Measurements from ENCODE around the gene TMEM181.
A peak's percentile ranks its signal among the peaks of the same experiment; 100 is the strongest.
"Not testable (repeated sequence)": the region's sequence is repeated elsewhere in the genome, so short reads cannot be mapped to it uniquely, and the experiment has no call there.

The TMEM181 gene

DNA sequence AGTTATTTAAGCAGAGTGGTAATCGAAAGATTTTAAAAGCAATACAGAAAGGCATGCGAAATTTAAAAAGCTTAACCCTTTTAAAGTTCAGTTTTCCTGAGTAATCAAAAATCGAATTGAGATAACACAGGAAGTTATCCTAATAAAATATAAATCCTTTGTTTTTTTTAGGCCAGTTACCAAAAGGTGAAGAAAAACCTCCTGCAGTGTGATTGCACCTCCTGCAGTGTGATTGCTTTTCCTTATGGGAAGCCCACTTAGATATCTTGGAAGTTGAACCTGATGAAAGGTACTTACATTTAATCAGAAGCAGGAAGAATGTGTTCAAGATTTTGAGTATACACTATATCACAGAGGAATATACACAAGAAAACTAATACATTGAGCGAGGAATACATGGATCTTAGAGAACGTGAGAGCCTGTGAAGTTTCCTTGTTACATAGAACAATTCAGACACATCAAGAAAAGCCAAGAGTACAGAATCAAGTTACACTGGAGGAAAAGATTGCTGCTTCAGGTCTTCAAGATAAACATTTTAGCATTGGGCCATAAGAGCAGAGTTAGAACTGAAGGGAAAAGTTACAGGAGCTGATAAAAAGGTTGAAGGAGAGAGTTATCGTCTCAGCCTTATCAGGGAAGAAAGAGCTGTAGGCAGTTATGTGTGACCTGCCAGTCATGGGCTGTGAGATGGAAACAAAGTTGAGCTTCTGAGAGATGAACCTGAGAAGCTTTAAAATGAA lies 7.7 kb upstream of the TMEM181 start:
- Histone ChIP-seq H3K4me1 (ENCODE audit: insufficient read depth, insufficient read length) (no peaks in the 10 kb centered on the region), H3K9me3 (ENCODE audit: insufficient read depth, low read length) (no peaks in the 10 kb centered on the region), H3K36me3 (ENCODE audit: insufficient read depth, insufficient read length, low read length) (no peaks in the 10 kb centered on the region), H3K4me3 (ENCODE audit: insufficient read length, low read depth) (no peak overlapping the region), H3K27me3 (ENCODE audit: insufficient read depth, insufficient read length) (no peaks in the 10 kb centered on the region), H3K9ac (ENCODE audit: insufficient read length, low read depth) (no peak overlapping the region)
- no peak for TF ChIP-seq SUZ12 (IDR thresholded peaks at IDR 0.05; ENCODE audit: extremely low read depth, insufficient read depth, insufficient read length)
- TF ChIP-seq ZNF274 (IDR thresholded peaks at IDR 0.05; ENCODE audit: low read depth, low read length) = no peak
- TF ChIP-seq YY1 (IDR thresholded peaks at IDR 0.05; ENCODE audit: insufficient read depth, insufficient read length) = no peak
- DNase-seq (ENCODE audit: low read depth, low spot score) = no peak

DNA sequence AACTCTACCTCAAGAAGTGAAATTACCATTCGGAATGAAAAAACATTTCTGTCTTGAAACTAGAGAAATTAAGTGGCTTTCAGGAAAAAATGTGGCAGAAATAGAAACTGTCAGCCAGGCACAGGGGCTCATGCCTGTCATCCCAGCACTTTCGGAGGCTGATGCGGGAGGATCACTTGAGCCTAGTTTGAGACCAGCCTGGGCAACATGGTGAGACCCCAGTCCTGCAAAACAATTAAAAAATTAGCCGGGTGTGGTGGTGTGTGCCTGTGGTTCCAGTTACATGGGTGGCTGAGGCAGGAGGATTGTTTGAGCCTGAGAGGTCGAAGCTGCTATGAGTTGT lies 7.1 kb upstream of the TMEM181 start:
- DNase-seq (ENCODE audit: low read depth, low spot score) = no peak
- Histone ChIP-seq H3K9ac (ENCODE audit: insufficient read length, low read depth) (no peak overlapping the region), H3K4me1 (ENCODE audit: insufficient read depth, insufficient read length) (no peaks in the 10 kb centered on the region), H3K4me3 (ENCODE audit: insufficient read length, low read depth) (no peak overlapping the region), H3K36me3 (ENCODE audit: insufficient read depth, insufficient read length, low read length) (no peaks in the 10 kb centered on the region), H3K27me3 (ENCODE audit: insufficient read depth, insufficient read length) (no peaks in the 10 kb centered on the region), H3K9me3 (ENCODE audit: insufficient read depth, low read length) (no peaks in the 10 kb centered on the region)
- TF ChIP-seq SUZ12 (IDR thresholded peaks at IDR 0.05; ENCODE audit: extremely low read depth, insufficient read depth, insufficient read length) (no peak), ZNF274 (IDR thresholded peaks at IDR 0.05; ENCODE audit: low read depth, low read length) (no peak), YY1 (IDR thresholded peaks at IDR 0.05; ENCODE audit: insufficient read depth, insufficient read length) (no peak)

DNA sequence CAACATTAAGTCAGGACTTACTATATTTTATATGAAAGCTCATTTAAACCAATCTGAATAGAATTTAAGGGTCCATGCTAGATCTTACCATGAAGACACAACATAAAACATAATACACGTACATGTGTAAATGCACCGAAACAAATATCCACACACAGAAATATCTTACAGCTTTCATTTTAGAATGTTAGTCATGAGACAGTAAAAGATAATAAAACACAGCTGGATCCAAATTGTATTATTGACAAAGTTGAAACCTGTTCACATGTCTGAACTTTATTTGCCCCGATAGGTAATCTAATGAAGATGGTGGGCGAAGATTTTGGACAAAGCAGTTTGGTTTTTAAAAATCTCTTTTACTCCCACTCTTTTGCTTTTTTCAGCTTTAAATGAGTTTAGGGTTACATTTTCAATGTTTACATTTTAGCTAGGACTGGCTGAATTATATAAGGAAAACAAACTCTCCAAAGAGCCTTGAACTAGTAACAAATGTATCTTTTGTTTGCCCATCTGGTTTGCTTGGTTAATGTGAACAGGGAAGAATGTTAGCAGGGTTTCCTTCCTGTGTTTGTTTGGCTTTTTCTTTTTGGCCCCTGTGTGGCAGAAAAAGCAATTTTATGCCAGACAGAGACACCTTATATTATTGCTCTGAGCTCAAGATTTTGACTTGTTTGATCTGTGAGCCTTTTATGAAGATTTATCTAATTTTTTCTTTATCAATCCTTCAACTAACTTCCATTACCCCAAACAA lies 5.1 kb upstream of the TMEM181 start:
- Histone ChIP-seq H3K9ac (ENCODE audit: insufficient read length, low read depth) (no peak overlapping the region), H3K36me3 (ENCODE audit: insufficient read depth, insufficient read length, low read length) (no peaks in the 10 kb centered on the region), H3K4me1 (ENCODE audit: insufficient read depth, insufficient read length) (no peaks in the 10 kb centered on the region), H3K27me3 (ENCODE audit: insufficient read depth, insufficient read length) (no peaks in the 10 kb centered on the region), H3K9me3 (ENCODE audit: insufficient read depth, low read length) (no peaks in the 10 kb centered on the region), H3K4me3 (ENCODE audit: insufficient read length, low read depth) (no peak overlapping the region)
- DNase-seq (ENCODE audit: low read depth, low spot score) = no peak
- no peak for TF ChIP-seq ZNF274 (IDR thresholded peaks at IDR 0.05; ENCODE audit: low read depth, low read length)

DNA sequence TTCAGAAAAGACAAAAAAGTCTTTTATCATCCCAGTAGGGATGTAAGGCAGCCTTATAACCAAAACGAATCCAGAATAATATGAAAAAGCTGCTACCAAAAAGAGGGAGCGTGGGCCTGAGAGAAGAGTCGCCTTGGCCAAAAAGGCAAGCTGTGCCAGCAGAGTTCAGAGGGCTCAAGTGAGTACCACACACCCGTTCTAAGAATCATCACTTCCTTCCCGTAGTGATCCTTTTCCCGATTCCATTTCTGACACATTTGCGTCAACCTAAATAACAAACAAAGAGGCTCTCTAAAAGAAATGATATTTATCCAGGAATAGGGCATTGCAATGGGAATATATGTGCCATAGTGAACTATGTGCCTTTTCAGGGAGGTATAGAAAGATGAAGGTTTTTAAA lies 3.8 kb upstream of the TMEM181 start:
- peaks cover 2% of the 10 kb centered on the region for H3K36me3 ChIP-seq (ENCODE audit: insufficient read depth, insufficient read length, low read length)
- H3K4me1 ChIP-seq (ENCODE audit: insufficient read depth, insufficient read length) = peaks cover under 1% of the 10 kb centered on the region
- DNase-seq (ENCODE audit: low read depth, low spot score) = no peak
- no peaks in the 10 kb centered on the region for H3K27me3 ChIP-seq (ENCODE audit: insufficient read depth, insufficient read length)
- no peak overlapping the region for H3K9ac ChIP-seq (ENCODE audit: insufficient read length, low read depth)
- TF ChIP-seq YY1 (IDR thresholded peaks at IDR 0.05; ENCODE audit: insufficient read depth, insufficient read length) (no peak), ZNF274 (IDR thresholded peaks at IDR 0.05; ENCODE audit: low read depth, low read length) (no peak), SUZ12 (IDR thresholded peaks at IDR 0.05; ENCODE audit: extremely low read depth, insufficient read depth, insufficient read length) (no peak)
- H3K9me3 ChIP-seq (ENCODE audit: insufficient read depth, low read length) = no peaks in the 10 kb centered on the region
- no peak overlapping the region for H3K4me3 ChIP-seq (ENCODE audit: insufficient read length, low read depth)

DNA sequence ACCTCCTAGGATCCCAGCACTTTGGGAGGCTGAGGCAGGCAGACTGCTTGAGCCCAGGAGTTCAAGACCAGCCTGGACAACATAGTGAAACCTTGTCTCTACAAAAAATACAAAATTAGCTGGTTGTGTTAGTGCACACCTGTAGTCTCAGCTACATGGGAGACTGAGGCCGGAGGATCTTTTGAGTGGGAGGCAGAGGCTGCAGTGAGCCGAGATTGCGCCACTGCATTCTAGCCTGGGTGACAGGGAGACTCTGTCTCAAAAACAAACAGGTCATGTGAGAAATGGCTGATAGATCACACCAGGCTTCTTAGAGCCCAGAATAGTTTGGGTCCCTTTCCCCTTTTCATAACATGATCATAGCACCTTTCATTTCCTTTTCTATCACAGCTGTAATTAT lies 2.8 kb upstream of the TMEM181 start:
- not testable (repeated sequence) for H3K4me1 ChIP-seq (ENCODE audit: insufficient read depth, insufficient read length); H3K27me3 ChIP-seq (ENCODE audit: insufficient read depth, insufficient read length); H3K9me3 ChIP-seq (ENCODE audit: insufficient read depth, low read length); H3K4me3 ChIP-seq (ENCODE audit: insufficient read length, low read depth); H3K36me3 ChIP-seq (ENCODE audit: insufficient read depth, insufficient read length, low read length); DNase-seq (ENCODE audit: low read depth, low spot score); H3K9ac ChIP-seq (ENCODE audit: insufficient read length, low read depth)

DNA sequence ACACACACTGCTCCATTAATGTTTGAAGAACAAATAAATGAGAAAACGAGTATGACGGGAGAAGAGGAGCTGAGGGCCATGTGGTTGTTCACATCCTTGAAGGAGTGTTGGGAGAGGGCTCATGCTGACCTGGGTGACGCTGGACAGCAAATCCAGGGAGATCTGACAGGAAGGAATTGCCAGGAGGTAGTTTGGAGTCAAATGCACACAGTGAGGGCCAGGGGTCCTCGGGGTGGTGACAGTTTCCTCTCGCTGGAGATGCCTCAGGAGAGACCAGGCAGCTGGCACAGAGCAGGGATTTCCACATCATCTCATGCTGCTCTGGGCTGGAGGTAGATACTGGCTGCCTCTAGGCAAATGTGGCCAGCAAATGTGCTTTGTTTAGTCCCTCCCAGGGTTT lies 2.0 kb upstream of the TMEM181 start:
- Histone ChIP-seq H3K27me3 (ENCODE audit: insufficient read depth, insufficient read length) (no peaks in the 10 kb centered on the region), H3K9ac (ENCODE audit: insufficient read length, low read depth) (no peak overlapping the region), H3K4me1 (ENCODE audit: insufficient read depth, insufficient read length) (peaks cover 6% of the 10 kb centered on the region), H3K9me3 (ENCODE audit: insufficient read depth, low read length) (no peaks in the 10 kb centered on the region), H3K36me3 (ENCODE audit: insufficient read depth, insufficient read length, low read length) (peaks cover 16% of the 10 kb centered on the region), H3K4me3 (ENCODE audit: insufficient read length, low read depth) (no peak overlapping the region)
- TF ChIP-seq ZNF274 (IDR thresholded peaks at IDR 0.05; ENCODE audit: low read depth, low read length) (no peak), YY1 (IDR thresholded peaks at IDR 0.05; ENCODE audit: insufficient read depth, insufficient read length) (no peak), SUZ12 (IDR thresholded peaks at IDR 0.05; ENCODE audit: extremely low read depth, insufficient read depth, insufficient read length) (no peak)
- no peak for DNase-seq (ENCODE audit: low read depth, low spot score)

DNA sequence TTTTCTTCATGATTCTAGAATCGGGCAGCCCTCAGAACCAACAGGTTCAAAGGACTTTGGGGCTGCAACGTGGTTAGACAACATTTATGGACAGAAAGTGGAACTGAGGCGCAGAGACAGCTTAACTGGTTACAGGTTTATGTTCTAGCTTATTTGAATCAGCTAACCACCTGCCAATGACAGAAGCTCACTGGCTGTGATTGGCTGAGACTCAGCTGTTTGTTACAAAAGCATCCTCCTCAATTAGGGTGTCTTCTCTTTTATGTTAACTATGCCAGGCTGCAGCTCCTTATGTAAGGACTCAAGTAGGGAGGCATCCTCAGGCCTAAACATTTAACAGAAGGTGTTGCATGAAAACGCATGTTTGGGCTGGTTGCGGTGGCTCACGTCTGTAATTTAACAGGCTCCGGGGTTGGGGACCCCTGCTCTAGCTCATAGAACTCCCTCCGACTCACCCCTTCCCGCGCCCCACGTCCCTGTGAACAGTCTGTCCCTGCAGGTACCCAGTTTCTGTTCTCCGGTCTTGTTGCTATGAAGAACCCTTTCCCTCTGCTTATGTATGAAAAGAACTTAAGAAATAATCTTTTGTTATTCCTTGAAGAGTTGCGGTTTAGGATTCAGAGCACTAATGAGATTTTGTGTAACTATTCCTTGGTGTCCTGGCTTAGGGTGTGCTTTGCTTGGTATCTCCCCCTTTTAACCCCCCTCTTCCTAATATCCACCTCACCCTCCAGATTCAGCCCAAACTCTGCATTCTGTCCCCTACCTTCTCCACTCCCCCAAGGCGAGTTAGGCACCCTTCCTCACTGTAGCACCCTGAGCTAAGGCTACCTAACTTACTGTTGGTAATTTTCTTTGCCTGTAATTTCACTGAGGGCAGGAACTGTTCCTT lies 1.2 kb upstream of the TMEM181 start:
- Histone ChIP-seq H3K27me3 (ENCODE audit: insufficient read depth, insufficient read length) (no peaks in the 10 kb centered on the region), H3K9me3 (ENCODE audit: insufficient read depth, low read length) (no peaks in the 10 kb centered on the region), H3K36me3 (ENCODE audit: insufficient read depth, insufficient read length, low read length) (peaks cover 17% of the 10 kb centered on the region), H3K4me3 (ENCODE audit: insufficient read length, low read depth) (no peak overlapping the region), H3K4me1 (ENCODE audit: insufficient read depth, insufficient read length) (peaks cover 6% of the 10 kb centered on the region), H3K9ac (ENCODE audit: insufficient read length, low read depth) (peak overlapping the region; percentile 84)
- TF ChIP-seq YY1 (IDR thresholded peaks at IDR 0.05; ENCODE audit: insufficient read depth, insufficient read length) (no peak), SUZ12 (IDR thresholded peaks at IDR 0.05; ENCODE audit: extremely low read depth, insufficient read depth, insufficient read length) (no peak), ZNF274 (IDR thresholded peaks at IDR 0.05; ENCODE audit: low read depth, low read length) (no peak)
- DNase-seq (ENCODE audit: low read depth, low spot score) = no peak

Data from NT2/D1 (cell line).